OCI-LY3 (cell line): ENCODE measurements around the gene NDUFV2.
A peak's percentile ranks its signal among the peaks of the same experiment; 100 is the strongest.

ENCODE experiments used
- H2AFZ ChIP-seq: fragments of 200-600, 300-600 bp; shearing (Covaris generic); 2 replicates; pipeline ENCODE4 v1.6.0; 2014; ENCODE audit warnings: antibody characterized with exemption, low read depth, low read length
- H3K27ac ChIP-seq: fragments of 200-600, 300-600 bp; sonication (generic); 2 replicates; pipeline ENCODE4 v1.5.1; 2014; ENCODE audit warnings: mild to moderate bottlenecking, low read length, moderate library complexity, mixed read lengths
- H3K27me3 ChIP-seq: fragments of 200-600, 300-600 bp; sonication (generic); 2 replicates; pipeline ENCODE4 v1.6.1; 2014; ENCODE audit warnings: low read depth, low read length, mixed read lengths
- H3K36me3 ChIP-seq: fragments of 200-600, 300-600 bp; sonication (generic); replicated peaks from 2 replicates; pipeline ENCODE3; 2014; ENCODE audit warnings: low read depth, low read length, mixed read lengths
- H3K4me1 ChIP-seq: fragments of 300-600, 200-600 bp; sonication (generic); 2 replicates; pipeline ENCODE4 v1.6.1; 2014; ENCODE audit warnings: low read length, mixed read lengths
- H3K4me2 ChIP-seq: fragments of 200-600, 300-600 bp; sonication (generic); 2 replicates; pipeline ENCODE4 v1.6.1; 2014; ENCODE audit warnings: low read length, mixed read lengths
- H3K4me3 ChIP-seq: fragments of 300-600, 200-600 bp; sonication (generic); 2 replicates; pipeline ENCODE4 v1.5.1; 2014; ENCODE audit warnings: antibody characterized with exemption, mild to moderate bottlenecking, low read length, moderate library complexity
- H3K79me2 ChIP-seq: fragments of 300-600, 200-600 bp; shearing (Covaris generic); 2 replicates; pipeline ENCODE4 v1.6.1; 2014; ENCODE audit warnings: mild to moderate bottlenecking, low read length, mixed read lengths
- H3K9ac ChIP-seq: fragments of 300-600, 200-600 bp; shearing (Covaris generic); 2 replicates; pipeline ENCODE4 v1.6.0; 2014; ENCODE audit warnings: mild to moderate bottlenecking, low read length, moderate library complexity
- H3K9me3 ChIP-seq: fragments of 200-600, 300-600 bp; shearing (Covaris generic); 2 replicates; pipeline ENCODE4 v1.6.1; 2014; ENCODE audit warnings: low read length, mixed read lengths; ENCODE audit not compliant: insufficient read depth
- H4K20me1 ChIP-seq: fragments of 200-600, 300-600 bp; sonication (generic); 2 replicates; pipeline ENCODE4 v1.6.1; 2016; ENCODE audit warnings: low read length, mixed read lengths; ENCODE audit not compliant: insufficient read depth
- CTCF ChIP-seq: fragments of 200-600, 300-600 bp; sonication (generic); IDR thresholded peaks from 2 replicates; pipeline ENCODE4 v1.5.1; 2014; ENCODE audit warnings: antibody characterized with exemption, low read length, low read depth
- EZH2phosphoT487 ChIP-seq: fragments of 200-600 bp; shearing (Covaris generic); IDR thresholded peaks from 2 replicates; pipeline ENCODE4 v1.6.1; 2018; ENCODE audit warnings: antibody characterized with exemption, mixed run types, low read depth

The NDUFV2 gene

GRCh38 chr18:9104244-9104901 lies 1.9 kb downstream of the NDUFV2 start:
- H2AFZ ChIP-seq, result no peak overlapping the region

GRCh38 chr18:9105420-9105819 lies 2.9 kb downstream of the NDUFV2 start:
- Histone ChIP-seq H3K27me3 (no peaks in the 10 kb centered on the region), H3K9me3 (no peaks in the 10 kb centered on the region), H2AFZ (no peak overlapping the region), H3K4me3 (peak overlapping the region; percentile 88), H3K36me3 (peaks cover 68% of the 10 kb centered on the region), H3K9ac (peak overlapping the region; percentile 96), H3K27ac (peak overlapping the region; percentile 98), H4K20me1 (peaks cover 55% of the 10 kb centered on the region), H3K4me1 (peaks cover 41% of the 10 kb centered on the region), H3K79me2 (peaks cover 90% of the 10 kb centered on the region), H3K4me2 (peak overlapping the region; percentile 85)
- TF ChIP-seq EZH2phosphoT487, result no peak
- no peak for TF ChIP-seq CTCF

More at GRCh38 chr18:9104244-9104901, 1.9 kb downstream of the NDUFV2 start:
- Histone ChIP-seq H3K4me3 (peak overlapping the region; percentile 88), H3K9ac (peak overlapping the region; percentile 96), H4K20me1 (peaks cover 45% of the 10 kb centered on the region), H3K27ac (peak overlapping the region; percentile 98), H3K36me3 (peaks cover 58% of the 10 kb centered on the region), H3K27me3 (no peaks in the 10 kb centered on the region), H3K79me2 (peaks cover 80% of the 10 kb centered on the region), H3K9me3 (no peaks in the 10 kb centered on the region), H3K4me1 (peaks cover 31% of the 10 kb centered on the region), H3K4me2 (peak overlapping the region; percentile 85)
- TF ChIP-seq EZH2phosphoT487 (no peak), CTCF (no peak)

- Histone ChIP-seq H3K9me3 (no peaks in the 10 kb centered on the region), H3K4me1 (peaks cover 48% of the 10 kb centered on the region), H3K27me3 (no peaks in the 10 kb centered on the region), H3K27ac (peak overlapping the region; percentile 98), H3K4me3 (peak overlapping the region; percentile 88), H3K4me2 (peak overlapping the region; percentile 85), H3K79me2 (peaks cover 97% of the 10 kb centered on the region), H3K36me3 (peaks cover 75% of the 10 kb centered on the region), H2AFZ (no peak overlapping the region), H3K9ac (peak overlapping the region; percentile 96), H4K20me1 (peaks cover 62% of the 10 kb centered on the region)
- TF ChIP-seq EZH2phosphoT487 (no peak), CTCF (no peak)
Observed at GRCh38 chr18:9106094-9106493, 3.6 kb downstream of the NDUFV2 start.

- peaks cover 49% of the 10 kb centered on the region for H3K4me1 ChIP-seq
Observed at GRCh38 chr18:9106800-9107584, 4.5 kb downstream of the NDUFV2 start.

More at GRCh38 chr18:9106800-9107584, 4.5 kb downstream of the NDUFV2 start:
- peaks cover 67% of the 10 kb centered on the region for H4K20me1 ChIP-seq
- TF ChIP-seq EZH2phosphoT487 (no peak), CTCF (no peak)
- H3K9me3 ChIP-seq, result no peaks in the 10 kb centered on the region
- no peak overlapping the region for H2AFZ ChIP-seq
- H3K27me3 ChIP-seq, result no peaks in the 10 kb centered on the region
- H3K4me3 ChIP-seq, result peak overlapping the region; percentile 88
- H3K27ac ChIP-seq, result peak overlapping the region; percentile 98
- H3K9ac ChIP-seq, result peak overlapping the region; percentile 96
- peaks cover 82% of the 10 kb centered on the region for H3K36me3 ChIP-seq
- H3K79me2 ChIP-seq, result peaks cover 98% of the 10 kb centered on the region
- peak overlapping the region; percentile 85 for H3K4me2 ChIP-seq
